Lower leg skin (tissue), 4 donors: ENCODE results near the gene RASSF5. TPM values are rescaled to one million over a fixed set of nuclear protein-coding genes. Genes with fewer than 3 reads are reported as not detected.

ENCODE experiments used
- DNase-seq, 2 donors: peaks; one replicate each; pipeline ENCODE4 v3.0.0-alpha.2; 2019; ENCODE audit warnings: low spot score in 2 of 2
- H3K4me3 ChIP-seq: fragments of 200-600 bp; sonication (generic); 2 replicates; pipeline ENCODE4 v1.5.1; 2017; ENCODE audit warnings: mild to moderate bottlenecking, low read depth; ENCODE audit not compliant: poor library complexity, severe bottlenecking
- POLR2A ChIP-seq, 2 donors: fragments of 450-650 bp; IDR thresholded peaks; one replicate each; pipeline ENCODE4 v1.6.1; 2016 to 2017; ENCODE audit warnings: antibody characterized with exemption in 2 of 2, mild to moderate bottlenecking in 1 of 2, moderate library complexity in 1 of 2
- WGBS, 2 donors: methylation state at CpG; one replicate each; pipeline ENCODE4 v1.1.5; 2018; 5-methylcytosine and 5-hydroxymethylcytosine counted together
- intact Hi-C: fragments of 100-400 bp; cut with DNase I; formaldehyde crosslinking; loops from one replicate; pipeline ENCODE4 v1.15.0; 2023; ENCODE audit warnings: low total_unique reads
- total RNA-seq, 4 donors: library from RNA; depleted of rRNA; stranded (reverse); fragments of >200 nt; gene quantifications; one replicate each; pipeline ENCODE4 v1.1.0, GENCODE V29; 2016
- TF ChIP-seq, protein P1 (sequence below), 3 donors: fragments of 450-650 bp; IDR thresholded peaks; one replicate each; pipeline ENCODE4 v1.5.1; 2016; ENCODE audit warnings: antibody characterized with exemption in 3 of 3, mild to moderate bottlenecking in 3 of 3, moderate library complexity in 2 of 3

The RASSF5 gene
- total RNA-seq, 4 donors from 2014 or later: 81.3 to 102 (median 86.1) TPM

DNA sequence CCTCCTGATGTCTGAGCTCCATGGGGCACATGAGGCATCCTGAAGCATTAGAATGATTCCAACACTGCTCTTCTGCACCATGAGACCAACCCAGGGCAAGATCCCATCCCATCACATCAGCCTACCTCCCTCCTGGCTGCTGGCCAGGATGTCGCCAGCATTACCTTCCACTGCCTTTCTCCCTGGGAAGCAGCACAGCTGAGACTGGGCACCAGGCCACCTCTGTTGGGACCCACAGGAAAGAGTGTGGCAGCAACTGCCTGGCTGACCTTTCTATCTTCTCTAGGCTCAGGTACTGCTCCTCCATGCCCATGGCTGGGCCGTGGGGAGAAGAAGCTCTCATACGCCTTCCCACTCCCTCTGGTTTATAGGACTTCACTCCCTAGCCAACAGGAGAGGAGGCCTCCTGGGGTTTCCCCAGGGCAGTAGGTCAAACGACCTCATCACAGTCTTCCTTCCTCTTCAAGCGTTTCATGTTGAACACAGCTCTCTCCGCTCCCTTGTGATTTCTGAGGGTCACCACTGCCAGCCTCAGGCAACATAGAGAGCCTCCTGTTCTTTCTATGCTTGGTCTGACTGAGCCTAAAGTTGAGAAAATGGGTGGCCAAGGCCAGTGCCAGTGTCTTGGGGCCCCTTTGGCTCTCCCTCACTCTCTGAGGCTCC lies 11.1 kb upstream of the RASSF5 start:
- intact Hi-C loops: no loop called here
- 35 to 58% methylated on average over 6 of the region's 6 CpGs for WGBS, 2 donors
- no peak for DNase-seq
- no peak for TF ChIP-seq POLR2A (IDR thresholded peaks at IDR 0.05)
- TF ChIP-seq, protein P1, sequence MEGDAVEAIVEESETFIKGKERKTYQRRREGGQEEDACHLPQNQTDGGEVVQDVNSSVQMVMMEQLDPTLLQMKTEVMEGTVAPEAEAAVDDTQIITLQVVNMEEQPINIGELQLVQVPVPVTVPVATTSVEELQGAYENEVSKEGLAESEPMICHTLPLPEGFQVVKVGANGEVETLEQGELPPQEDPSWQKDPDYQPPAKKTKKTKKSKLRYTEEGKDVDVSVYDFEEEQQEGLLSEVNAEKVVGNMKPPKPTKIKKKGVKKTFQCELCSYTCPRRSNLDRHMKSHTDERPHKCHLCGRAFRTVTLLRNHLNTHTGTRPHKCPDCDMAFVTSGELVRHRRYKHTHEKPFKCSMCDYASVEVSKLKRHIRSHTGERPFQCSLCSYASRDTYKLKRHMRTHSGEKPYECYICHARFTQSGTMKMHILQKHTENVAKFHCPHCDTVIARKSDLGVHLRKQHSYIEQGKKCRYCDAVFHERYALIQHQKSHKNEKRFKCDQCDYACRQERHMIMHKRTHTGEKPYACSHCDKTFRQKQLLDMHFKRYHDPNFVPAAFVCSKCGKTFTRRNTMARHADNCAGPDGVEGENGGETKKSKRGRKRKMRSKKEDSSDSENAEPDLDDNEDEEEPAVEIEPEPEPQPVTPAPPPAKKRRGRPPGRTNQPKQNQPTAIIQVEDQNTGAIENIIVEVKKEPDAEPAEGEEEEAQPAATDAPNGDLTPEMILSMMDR (IDR thresholded peaks at IDR 0.05): no peak
- H3K4me3 ChIP-seq: no peak overlapping the region

GRCh38 chr1:206497363-206497762 lies 10.0 kb upstream of the RASSF5 start:
- 65 to 88% methylated on average over 4 of the region's 4 CpGs for WGBS, 2 donors
- TF ChIP-seq POLR2A (IDR thresholded peaks at IDR 0.05): no peak
- TF ChIP-seq, protein P1 (IDR thresholded peaks at IDR 0.05): no peak
- intact Hi-C loops: no loop called here
- no peak for DNase-seq
- no peak overlapping the region for H3K4me3 ChIP-seq

DNA sequence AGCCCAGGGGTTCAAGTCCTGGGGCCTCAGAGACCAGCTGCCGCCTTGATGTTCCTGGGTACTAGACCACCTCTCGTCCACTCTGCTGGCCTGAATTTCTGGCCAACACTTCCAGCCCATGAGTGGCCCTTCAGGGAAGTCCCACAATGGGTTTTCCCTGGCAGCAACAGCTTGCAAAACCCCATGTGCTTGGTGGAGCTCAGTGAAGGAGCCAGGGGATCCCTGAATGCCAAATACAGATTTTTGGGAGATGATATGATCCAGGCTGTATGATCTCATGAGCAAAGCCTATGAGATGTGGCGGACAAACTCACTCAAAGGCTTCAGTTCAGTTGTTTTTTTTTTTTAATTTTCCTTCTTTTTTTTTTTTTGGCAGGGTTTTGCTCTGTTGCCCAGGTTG lies 9.6 kb upstream of the RASSF5 start:
- 58 to 75% methylated on average over 3 of the region's 3 CpGs for WGBS, 2 donors
- TF ChIP-seq, protein P1 (IDR thresholded peaks at IDR 0.05): no peak
- no peak for TF ChIP-seq POLR2A (IDR thresholded peaks at IDR 0.05)
- DNase-seq: no peak
- intact Hi-C loops: no loop called here
- no peak overlapping the region for H3K4me3 ChIP-seq

GRCh38 chr1:206498685-206499084 lies 8.6 kb upstream of the RASSF5 start:
- WGBS, 2 donors: 81 to 82% methylated on average over 2 of the region's 2 CpGs
- H3K4me3 ChIP-seq: no peak overlapping the region
- DNase-seq: no peak
- intact Hi-C loops: no loop called here
- TF ChIP-seq, protein P1 (IDR thresholded peaks at IDR 0.05): no peak
- TF ChIP-seq POLR2A (IDR thresholded peaks at IDR 0.05): no peak

DNA sequence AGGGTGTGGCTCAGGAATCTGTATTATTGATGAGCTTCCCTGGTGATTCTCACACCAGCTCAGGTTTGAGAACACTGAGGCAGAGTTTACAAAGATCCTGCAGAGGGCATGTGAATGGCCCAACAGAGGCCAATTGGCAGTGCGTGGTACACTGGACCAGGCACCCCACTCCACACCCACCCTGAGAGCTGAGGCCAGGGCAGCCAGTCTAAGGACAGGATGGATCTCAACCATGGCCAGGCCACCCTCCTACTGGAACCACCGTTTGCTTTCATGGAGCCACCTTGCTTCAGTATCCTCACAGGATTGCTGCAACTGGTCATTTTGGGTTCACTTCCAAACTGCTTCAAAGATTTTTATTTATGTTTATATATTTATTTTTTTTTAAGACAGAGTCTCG lies 7.3 kb upstream of the RASSF5 start:
- H3K4me3 ChIP-seq: no peak overlapping the region
- DNase-seq: no peak
- intact Hi-C loops: no loop called here
- WGBS, 2 donors: 88 to 96% methylated on average over 2 to 3 of the region's 3 CpGs
- TF ChIP-seq, protein P1 (IDR thresholded peaks at IDR 0.05): no peak
- no peak for TF ChIP-seq POLR2A (IDR thresholded peaks at IDR 0.05)

DNA sequence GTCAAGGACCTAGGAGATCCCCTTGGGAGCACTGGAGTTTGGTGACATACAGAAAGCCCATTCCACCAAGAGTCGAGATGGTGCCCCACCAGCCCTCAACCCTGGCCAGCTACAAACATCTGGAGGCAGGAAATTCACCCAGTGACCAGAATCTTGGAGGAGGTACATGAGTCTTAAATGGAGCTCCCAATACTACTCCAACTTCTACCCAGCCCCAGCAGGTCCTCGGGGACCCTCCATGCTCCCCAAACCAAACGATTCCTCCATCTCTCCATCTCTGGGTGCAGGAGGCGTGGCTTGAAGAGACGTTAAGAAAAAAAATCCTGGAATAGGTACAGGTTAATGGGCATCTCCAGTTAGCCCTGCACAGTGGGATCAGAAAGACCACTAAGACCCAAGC lies 5.5 kb upstream of the RASSF5 start:
- intact Hi-C loops: no loop called here
- WGBS, 2 donors: 80 to 85% methylated on average over 5 of the region's 5 CpGs
- H3K4me3 ChIP-seq: no peak overlapping the region
- DNase-seq: no peak
- TF ChIP-seq, protein P1 (IDR thresholded peaks at IDR 0.05): no peak
- no peak for TF ChIP-seq POLR2A (IDR thresholded peaks at IDR 0.05)
